GM12801 (cell line): ENCODE measurements around the gene GLCE.

ENCODE experiments used
- CTCF ChIP-seq: IDR thresholded peaks from one replicate; pipeline ENCODE4 v1.5.1; 2011; ENCODE audit warnings: control low read depth; ENCODE audit not compliant: insufficient read length; ENCODE audit errors: extremely low read depth

The GLCE gene

GRCh38 chr15:69140306-69140705 lies 20.1 kb upstream of the GLCE start:
- no peak for TF ChIP-seq CTCF

- no peak for TF ChIP-seq CTCF
Observed at GRCh38 chr15:69141286-69141701, 19.1 kb upstream of the GLCE start.

GRCh38 chr15:69141833-69142232 lies 18.6 kb upstream of the GLCE start:
- no peak for TF ChIP-seq CTCF

GRCh38 chr15:69143756-69144436 lies 16.5 kb upstream of the GLCE start:
- TF ChIP-seq CTCF = no peak

GRCh38 chr15:69144530-69144929 lies 15.9 kb upstream of the GLCE start:
- TF ChIP-seq CTCF = no peak

- no peak for TF ChIP-seq CTCF
Observed at GRCh38 chr15:69145149-69145693, 15.2 kb upstream of the GLCE start.

GRCh38 chr15:69145694-69146492 lies 14.5 kb upstream of the GLCE start:
- no peak for TF ChIP-seq CTCF
